T47D (cell line): ENCODE data around the gene SPRYD7.
"Not testable (repeated sequence)": the region's sequence is repeated elsewhere in the genome, so short reads cannot be mapped to it uniquely, and the experiment has no call there.

Experiments
- DNase-seq, 2 experiments: peaks; one replicate each; pipeline versions ENCODE4 v3.0.0 to v3.0.0-alpha.2; 2011 to 2012; ENCODE audit warnings: low read depth in 1 of 2, low spot score in 1 of 2
- JUND ChIP-seq: IDR thresholded peaks from 2 replicates; pipeline ENCODE4 v1.6.1; 2012; ENCODE audit warnings: low read depth
- in situ Hi-C: cut with HindIII; loops from 2 replicates; pipeline ENCODE4 v1.10.0; 2016; ENCODE audit warnings: low sequenced_read_pairs, low pct_unique_long_range_greater_than_20kb

SPRYD7 gene

DNA sequence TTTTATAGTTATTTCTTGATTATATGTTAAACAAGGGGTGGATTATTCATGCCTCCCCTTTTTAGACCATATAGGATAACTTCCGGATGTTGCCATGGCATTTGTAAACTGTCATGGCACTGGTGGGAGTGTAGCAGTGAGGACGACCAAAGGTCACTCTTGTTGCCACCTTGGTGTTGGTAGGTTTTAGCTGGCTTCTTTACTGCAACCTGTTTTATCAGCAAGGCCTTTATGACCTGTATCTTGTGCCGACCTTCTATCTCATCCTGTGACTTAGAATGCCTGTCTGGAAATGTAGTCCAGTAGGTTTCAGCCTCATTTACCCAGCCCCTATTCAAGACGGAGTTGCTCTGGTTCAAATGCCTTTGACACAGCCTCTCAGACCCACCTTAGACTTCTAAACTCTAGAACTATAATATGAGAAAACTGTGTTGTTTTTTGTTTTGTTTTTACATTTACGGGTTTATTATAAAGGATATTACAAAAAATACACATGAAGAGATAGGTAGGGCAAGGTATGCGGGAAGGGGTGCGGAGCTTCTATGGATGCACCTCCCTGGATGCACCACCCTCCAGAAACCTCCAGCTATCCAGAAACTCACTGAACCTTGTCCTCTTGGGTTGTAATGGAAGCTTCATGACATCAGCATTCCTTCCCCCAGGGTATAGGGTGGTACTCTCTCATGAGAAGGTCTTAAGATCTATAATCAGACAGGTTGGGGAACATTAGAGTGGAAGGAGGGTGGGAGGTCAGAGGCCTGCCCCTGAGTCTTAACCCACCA lies 15.8 kb upstream of the SPRYD7 start:
- no peak for DNase-seq
- TF ChIP-seq JUND = no peak
- in situ Hi-C loops = no loop called here

DNA sequence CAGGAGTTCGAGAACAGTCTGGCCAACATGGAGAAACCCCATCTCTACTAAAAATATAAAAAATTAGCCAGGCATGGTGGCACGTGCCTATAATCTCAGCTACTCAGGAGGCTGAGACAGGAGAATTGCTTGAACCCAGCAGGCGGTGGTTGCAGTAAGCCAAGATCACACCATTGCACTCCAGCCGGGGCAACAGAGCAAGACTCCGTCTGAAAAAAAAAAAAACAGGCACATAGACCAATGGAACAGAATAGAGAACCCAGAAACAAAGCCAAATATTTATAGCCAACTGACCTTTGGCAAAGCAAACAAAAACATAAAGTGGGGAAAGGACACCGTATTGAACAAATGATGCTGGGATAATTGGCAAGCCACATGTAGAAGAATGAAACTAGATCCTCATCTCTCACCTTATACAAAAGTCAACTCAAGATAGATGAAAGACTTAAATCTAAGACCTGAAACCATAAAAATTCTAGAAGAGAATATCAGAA lies 12.7 kb upstream of the SPRYD7 start:
- DNase-seq, in situ Hi-C loops: not testable (repeated sequence)

DNA sequence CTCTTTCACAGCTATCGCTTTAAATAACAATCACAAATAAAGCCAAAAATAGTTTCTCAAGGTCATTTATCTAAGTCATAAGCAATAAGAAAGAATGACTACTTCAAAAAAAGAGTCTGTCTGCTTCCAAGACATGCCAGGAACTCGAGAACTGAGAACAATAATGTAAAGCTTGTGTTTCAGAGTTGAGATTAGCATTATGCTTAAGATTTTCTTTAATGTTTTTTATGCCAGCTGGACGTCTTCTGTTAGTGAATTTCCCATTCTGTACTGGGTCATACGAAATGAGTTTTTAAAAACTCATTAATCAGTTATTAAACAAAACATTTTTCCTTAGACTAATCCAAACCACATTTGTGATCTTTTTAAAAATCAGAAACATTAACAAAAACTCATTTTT lies 3.2 kb upstream of the SPRYD7 start:
- TF ChIP-seq JUND = no peak
- DNase-seq = no peak
- in situ Hi-C loops = no loop called here

DNA sequence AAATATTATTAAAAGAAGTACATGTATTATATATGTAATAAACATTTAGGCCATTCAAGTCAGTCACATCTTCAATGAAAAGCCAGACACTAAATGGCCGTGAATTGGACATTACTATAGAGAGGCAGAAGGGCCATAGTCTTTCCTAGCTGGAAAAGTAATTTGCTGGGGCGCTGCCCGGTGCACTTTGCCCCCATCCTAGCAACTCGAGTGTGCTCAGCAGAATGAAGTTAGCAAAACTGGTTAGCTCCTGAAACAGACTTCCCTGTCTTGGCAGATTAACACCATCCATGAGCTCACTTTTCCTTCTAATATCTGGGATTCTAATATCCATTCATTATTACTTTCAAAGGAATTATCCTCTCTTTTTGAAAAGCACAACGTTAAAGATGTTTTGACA lies 2.8 kb upstream of the SPRYD7 start:
- no peak for TF ChIP-seq JUND
- DNase-seq = no peak
- in situ Hi-C loops = no loop called here

DNA sequence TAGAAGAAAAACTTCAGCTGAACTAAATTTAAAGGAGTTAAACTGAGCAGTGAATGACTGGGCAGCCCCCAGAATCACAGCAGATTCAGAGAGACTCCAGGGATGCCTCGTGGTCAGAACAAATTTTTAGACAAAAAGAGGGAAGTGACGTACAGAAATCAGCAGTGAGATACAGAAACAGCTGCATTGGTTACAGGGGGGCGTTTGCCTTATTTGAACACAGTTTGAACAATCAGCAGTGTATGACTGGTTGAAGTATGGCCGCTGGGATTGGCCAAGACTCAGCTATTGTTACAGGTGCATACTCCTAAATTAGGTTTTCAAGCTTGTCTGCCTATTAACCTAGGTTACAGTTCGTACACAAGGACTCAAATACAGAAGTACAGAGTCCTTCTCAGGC lies 2.2 kb upstream of the SPRYD7 start:
- in situ Hi-C loops = no loop called here
- TF ChIP-seq JUND = no peak
- DNase-seq = no peak

DNA sequence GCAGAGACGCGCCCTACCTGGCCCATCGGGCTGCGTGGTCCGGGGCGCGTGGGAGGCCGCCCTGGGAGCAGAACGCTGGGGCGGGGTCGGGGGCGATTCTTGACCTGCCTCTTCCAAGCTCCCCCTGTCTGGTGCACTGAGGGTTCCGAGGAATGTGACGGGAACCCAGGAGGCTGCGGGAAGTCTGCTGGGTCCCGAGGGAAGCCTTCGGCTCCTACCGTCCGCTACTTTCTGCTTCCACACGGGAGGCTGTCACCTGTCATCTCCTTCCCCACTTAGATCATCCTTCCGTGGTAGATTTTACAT lies 781 bp upstream of the SPRYD7 start:
- TF ChIP-seq JUND = no peak
- in situ Hi-C loops = no loop called here
- DNase-seq = no peak

DNA sequence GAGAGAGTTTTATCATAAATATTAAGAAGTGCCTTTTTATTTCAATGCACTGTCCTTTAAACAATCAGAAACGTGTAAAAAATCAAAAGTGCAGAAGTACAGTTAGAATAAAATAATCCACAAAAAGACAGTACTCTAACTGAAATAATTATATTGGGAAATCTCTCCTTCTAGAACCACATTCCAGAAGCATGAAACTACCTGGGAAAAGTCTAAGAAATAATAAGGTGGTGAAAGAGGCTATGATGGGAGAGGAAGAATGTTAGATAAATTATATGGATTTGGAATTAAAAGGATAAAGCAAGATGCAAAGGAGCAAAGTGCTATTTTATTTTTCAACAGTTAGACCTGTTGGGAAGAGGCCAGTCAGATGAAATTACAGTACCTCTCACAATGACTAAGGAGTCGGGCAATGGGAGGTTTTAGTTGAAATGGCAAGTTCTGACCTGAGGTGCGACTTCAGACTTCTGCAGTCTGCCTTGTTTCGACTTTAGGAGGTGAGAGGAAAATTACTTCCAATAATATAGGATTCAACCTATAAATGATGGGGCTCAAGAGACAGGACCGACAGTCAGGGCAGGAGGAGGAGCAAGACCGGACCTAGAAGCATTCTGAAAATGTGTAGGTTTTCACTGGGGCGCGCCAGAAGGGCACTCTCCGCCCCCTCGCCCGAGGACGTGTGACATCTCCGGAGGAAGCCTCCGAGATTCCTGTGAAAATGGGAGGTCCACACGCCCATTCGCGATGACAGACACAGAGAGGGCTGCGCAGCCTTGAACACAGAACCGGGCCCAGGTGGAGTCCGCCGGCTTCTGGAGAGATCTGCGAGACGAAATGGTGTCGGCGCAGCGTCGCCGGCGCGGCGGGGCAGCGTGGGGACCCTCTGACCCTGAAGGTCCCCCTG lies 717 bp downstream of the SPRYD7 start:
- in situ Hi-C loops = no loop called here
- no peak for TF ChIP-seq JUND
- peak in 1 of 2 experiments; percentile 82 for DNase-seq

DNA sequence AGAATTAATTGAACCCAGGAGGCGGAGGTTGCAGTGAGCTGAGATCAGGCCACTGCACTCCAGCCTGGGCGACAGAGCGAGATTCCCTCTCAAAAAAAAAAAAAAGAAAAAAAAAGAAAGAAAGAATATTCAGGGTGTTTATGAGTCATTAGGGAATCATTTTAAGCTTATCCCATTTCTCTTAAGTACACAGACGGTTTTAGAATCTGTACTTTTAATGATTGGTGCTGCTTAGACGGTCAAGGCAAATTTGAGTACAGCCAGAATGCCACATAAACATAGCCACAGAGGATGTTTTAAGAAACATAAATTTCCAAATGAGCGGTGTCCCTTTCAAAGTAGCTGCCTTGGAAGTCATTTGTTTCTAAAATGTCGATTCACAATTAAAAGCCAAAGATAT lies 2.6 kb downstream of the SPRYD7 start:
- in situ Hi-C loops = no loop called here
- TF ChIP-seq JUND = no peak
- DNase-seq = no peak

DNA sequence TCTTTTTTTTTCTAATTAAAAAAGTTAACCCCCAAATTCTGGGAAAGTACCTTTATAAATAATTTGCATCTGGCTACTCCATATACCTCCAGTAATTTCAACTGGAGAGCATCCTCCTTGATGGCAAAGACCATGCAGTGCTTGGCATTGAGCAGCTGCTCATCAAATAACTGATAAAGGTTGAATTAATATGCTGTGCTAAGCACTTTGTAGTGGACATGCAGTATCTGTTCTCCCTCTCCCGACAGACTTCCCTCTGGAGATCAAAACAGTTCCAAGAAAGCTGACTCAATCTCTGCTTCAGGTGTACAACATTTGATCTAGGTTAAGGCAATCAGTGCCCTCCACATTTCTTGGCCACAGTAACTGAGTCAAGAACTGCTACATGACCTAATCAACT lies 3.3 kb downstream of the SPRYD7 start:
- no peak for DNase-seq
- no peak for TF ChIP-seq JUND
- in situ Hi-C loops = no loop called here

DNA sequence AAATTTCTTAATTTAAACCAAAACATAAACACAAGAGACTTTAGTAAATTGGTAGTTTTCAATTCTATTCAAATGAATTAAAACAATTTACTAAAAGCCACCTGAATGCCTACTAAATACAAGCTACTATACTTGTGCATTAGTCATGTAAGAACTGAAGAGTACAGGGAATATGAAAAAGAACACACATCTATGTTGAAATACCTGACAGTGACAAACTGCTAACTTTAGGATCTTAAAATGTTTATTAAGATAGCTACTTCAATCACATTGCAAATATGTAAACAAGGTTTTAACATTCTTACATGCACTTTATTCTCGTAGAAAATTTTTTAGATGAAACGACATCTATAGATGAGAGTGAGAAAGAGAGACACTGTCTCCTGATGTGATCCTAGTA lies 4.1 kb downstream of the SPRYD7 start:
- DNase-seq = no peak
- in situ Hi-C loops = no loop called here
- no peak for TF ChIP-seq JUND

DNA sequence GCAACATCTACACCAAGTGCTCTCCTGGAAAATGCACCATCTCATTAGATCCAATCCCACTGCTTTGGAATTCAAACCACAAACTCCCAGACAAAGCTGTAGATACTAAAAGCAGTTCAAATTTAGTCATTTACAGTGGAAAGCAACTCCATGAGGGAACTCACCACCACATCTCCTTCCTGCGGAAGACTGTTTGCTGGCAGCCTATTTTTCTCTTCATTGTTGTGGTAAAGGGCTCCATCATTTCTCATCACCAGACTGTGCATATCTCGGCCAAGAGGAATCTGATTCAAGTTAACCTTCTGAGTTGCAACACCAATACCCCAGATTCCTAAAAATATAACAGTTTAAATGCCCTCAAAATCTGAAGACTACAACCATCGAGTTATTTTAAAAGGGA lies 8.4 kb downstream of the SPRYD7 start:
- no peak for TF ChIP-seq JUND
- in situ Hi-C loops = no loop called here
- DNase-seq = no peak

DNA sequence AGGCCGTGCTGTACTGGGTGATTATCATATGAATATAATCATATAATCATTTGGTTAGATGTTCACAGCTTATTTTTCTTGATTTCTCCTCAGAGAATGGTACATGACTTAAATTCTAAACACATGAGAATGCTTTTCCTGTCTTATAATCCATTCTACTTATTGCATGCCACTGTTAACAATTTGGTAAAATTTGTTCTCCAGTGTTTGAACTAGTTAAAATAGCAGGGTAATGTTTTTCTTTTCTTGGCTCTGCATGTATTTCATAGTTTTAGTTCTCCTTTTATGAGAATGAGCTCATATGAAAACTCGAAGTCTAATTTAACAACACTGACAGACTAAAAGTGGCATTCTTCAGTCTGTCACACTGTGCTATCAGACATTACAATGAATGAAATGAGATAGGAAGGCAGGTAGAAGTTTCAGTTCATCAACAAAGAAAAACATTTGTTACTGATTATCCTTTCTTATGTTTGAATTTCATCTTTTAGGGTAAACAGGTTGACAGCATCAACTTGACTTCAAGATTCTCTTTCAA lies 10.2 kb downstream of the SPRYD7 start:
- no peak for DNase-seq
- no peak for TF ChIP-seq JUND
- in situ Hi-C loops = no loop called here

DNA sequence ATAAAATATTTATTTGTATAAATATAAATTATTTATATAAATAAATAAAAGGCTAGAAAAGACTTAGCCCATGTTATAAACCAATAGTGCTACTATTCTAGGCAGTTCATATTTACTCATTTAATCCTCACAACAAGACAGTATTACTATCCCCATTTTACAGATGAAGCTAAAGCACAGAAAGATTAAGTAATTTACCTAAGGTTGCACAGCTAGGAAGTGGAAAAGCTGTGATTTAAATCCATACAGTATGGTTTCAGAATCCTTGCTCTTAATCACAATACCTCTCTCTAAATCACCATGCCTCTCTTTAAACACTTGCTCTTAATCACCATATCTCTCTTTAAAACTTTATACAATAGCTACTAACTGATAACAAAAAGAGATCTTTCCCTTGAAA lies 13.8 kb downstream of the SPRYD7 start:
- DNase-seq = no peak
- no peak for TF ChIP-seq JUND
- in situ Hi-C loops = no loop called here

DNA sequence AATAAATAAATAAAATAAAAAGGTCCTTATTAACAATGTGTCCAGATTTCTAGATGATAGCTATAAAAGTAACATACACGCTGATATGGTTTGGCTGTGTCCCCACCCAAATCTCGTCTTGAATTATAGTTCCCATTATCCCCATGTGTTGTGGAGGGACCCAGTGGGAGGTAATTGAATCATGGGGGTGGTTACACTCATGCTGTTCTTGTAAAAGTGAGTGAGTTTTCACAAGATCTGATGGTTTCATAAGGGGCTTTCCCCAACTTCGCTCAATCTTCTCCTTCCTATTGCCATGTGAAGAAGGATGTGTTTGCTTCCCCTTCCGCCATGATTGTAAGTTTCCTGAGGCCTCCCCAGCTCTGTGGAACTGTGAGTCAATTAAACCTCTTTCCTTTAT lies 15.2 kb downstream of the SPRYD7 start:
- DNase-seq = not testable (repeated sequence)

DNA sequence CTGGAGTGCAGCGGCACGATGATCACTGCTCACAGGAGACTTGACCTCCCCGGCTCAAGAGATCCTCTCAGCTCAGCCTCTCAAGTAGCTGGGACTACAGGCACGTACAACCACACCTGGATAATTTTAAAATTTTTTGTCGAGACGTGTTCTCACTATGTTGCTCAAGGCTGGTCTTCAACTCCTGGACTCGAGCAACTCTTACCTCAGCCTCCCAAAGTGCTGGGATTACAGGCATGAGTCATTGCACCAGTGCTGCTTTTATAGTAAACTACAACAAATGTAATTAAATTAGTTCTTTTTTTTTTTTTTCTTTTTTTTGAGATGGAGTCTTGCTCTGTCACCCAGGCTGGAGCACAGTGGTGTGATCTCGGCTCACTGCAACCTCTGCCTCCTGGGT lies 18.0 kb downstream of the SPRYD7 start:
- DNase-seq, in situ Hi-C loops: not testable (repeated sequence)

More for the DNA sequence above, 15.2 kb downstream of the SPRYD7 start:
- in situ Hi-C loops = not testable (repeated sequence)
